Fibroblast of upper back skin (primary cell): ENCODE data around the gene HOXB4.

Source experiments
- DNase-seq: peaks from one replicate; pipeline ENCODE4 v3.0.0-alpha.2; 2013

The HOXB4 gene

GRCh38 chr17:48546137-48546923 lies 31.8 kb downstream of the HOXB4 start:
- DNase-seq, result peak; percentile 91

GRCh38 chr17:48545539-48545938 lies 32.6 kb downstream of the HOXB4 start:
- no peak for DNase-seq

GRCh38 chr17:48545022-48545375 lies 33.2 kb downstream of the HOXB4 start, which contains the start of gene HOXB2:
HOXB2 (minus strand) TSS chr17:48545109; CDS start chr17:48544911, 198 bp downstream.
- no peak for DNase-seq

GRCh38 chr17:48544349-48545021 lies 33.7 kb downstream of the HOXB4 start:
- DNase-seq, result peak; percentile 98

GRCh38 chr17:48543854-48544348 lies 34.2 kb downstream of the HOXB4 start:
- DNase-seq, result no peak

GRCh38 chr17:48543107-48543853 lies 34.9 kb downstream of the HOXB4 start:
- no peak for DNase-seq

- no peak for DNase-seq
Observed at GRCh38 chr17:48542698-48543106, 35.4 kb downstream of the HOXB4 start.

GRCh38 chr17:48542114-48542656 lies 36.0 kb downstream of the HOXB4 start:
- no peak for DNase-seq

GRCh38 chr17:48541577-48542113 lies 36.5 kb downstream of the HOXB4 start:
- peak; percentile 75 for DNase-seq

- no peak for DNase-seq
Observed at GRCh38 chr17:48541036-48541576, 37.0 kb downstream of the HOXB4 start.

- peak; percentile 79 for DNase-seq
Observed at GRCh38 chr17:48540213-48540612, 37.9 kb downstream of the HOXB4 start.

GRCh38 chr17:48539177-48539576 lies 39.0 kb downstream of the HOXB4 start:
- peak; percentile 95 for DNase-seq

- no peak for DNase-seq
Observed at GRCh38 chr17:48537316-48537715, 40.8 kb downstream of the HOXB4 start.

GRCh38 chr17:48535793-48536559 lies 42.2 kb downstream of the HOXB4 start:
- DNase-seq, result peak; percentile 29

- no peak for DNase-seq
Observed at GRCh38 chr17:48532261-48532660, 45.9 kb downstream of the HOXB4 start.

- no peak for DNase-seq
Observed at GRCh38 chr17:48530887-48531272, 47.3 kb downstream of the HOXB4 start, which contains the start of gene HOXB1. HOXB1 (minus strand) TSS chr17:48531011; CDS start chr17:48530904, 107 bp downstream.

GRCh38 chr17:48530208-48530886 lies 47.8 kb downstream of the HOXB4 start:
- DNase-seq, result no peak

- no peak for DNase-seq
Observed at GRCh38 chr17:48529683-48530009, 48.5 kb downstream of the HOXB4 start.

- DNase-seq, result no peak
Observed at GRCh38 chr17:48528936-48529682, 49.0 kb downstream of the HOXB4 start.
